Smooth muscle cell (in vitro differentiated cells): ENCODE data around the gene ERP27. TPM values are rescaled to one million over a fixed set of nuclear protein-coding genes. Genes with fewer than 3 reads are reported as not detected.

ENCODE experiments used
- DNase-seq: peaks from one replicate; lab custom pipeline; 2025; ENCODE audit not compliant: unreplicated experiment; lab: John Stamatoyannopoulos, UW
- H2AFZ ChIP-seq: fragments of 200-600 bp; sonication (generic); 2 replicates; pipeline ENCODE4 v1.6.0; 2016; ENCODE audit warnings: antibody characterized with exemption, low read depth, mild to moderate bottlenecking
- H3F3A ChIP-seq: fragments of 200-600 bp; sonication (generic); 2 replicates; pipeline ENCODE4 v1.6.0; 2017; ENCODE audit warnings: antibody characterized with exemption, low read depth
- H3K27ac ChIP-seq: fragments of 200-600 bp; sonication (generic); 2 replicates; pipeline ENCODE4 v1.5.1; 2016; ENCODE audit warnings: low read depth, mild to moderate bottlenecking
- H3K27me3 ChIP-seq: fragments of 200-600 bp; sonication (generic); 2 replicates; pipeline ENCODE4 v1.6.1; 2016; ENCODE audit warnings: low read depth, mild to moderate bottlenecking
- H3K36me3 ChIP-seq: fragments of 200-600 bp; sonication (generic); 2 replicates; pipeline ENCODE4 v1.5.1; 2016; ENCODE audit warnings: low read depth
- H3K4me1 ChIP-seq: fragments of 200-600 bp; sonication (generic); 2 replicates; pipeline ENCODE4 v1.5.1; 2016; ENCODE audit warnings: low read depth
- H3K4me2 ChIP-seq: fragments of 200-600 bp; sonication (generic); 2 replicates; pipeline ENCODE4 v1.6.0; 2016; ENCODE audit warnings: mild to moderate bottlenecking
- H3K4me3 ChIP-seq: fragments of 200-600 bp; sonication (generic); 2 replicates; pipeline ENCODE4 v1.5.1; 2016; ENCODE audit warnings: mild to moderate bottlenecking
- H3K79me2 ChIP-seq: fragments of 200-600 bp; sonication (generic); 2 replicates; pipeline ENCODE4 v1.6.0; 2016; ENCODE audit warnings: low read depth, mild to moderate bottlenecking
- H3K9ac ChIP-seq: fragments of 200-600 bp; sonication (generic); 2 replicates; pipeline ENCODE4 v1.6.0; 2016; ENCODE audit warnings: low read depth
- H3K9me3 ChIP-seq: fragments of 200-600 bp; sonication (generic); replicated peaks from 2 replicates; pipeline ENCODE4 v1.5.1; 2016; ENCODE audit warnings: low read depth
- H4K20me1 ChIP-seq: fragments of 200-600 bp; sonication (generic); 2 replicates; pipeline ENCODE4 v1.6.0; 2016; ENCODE audit warnings: low read depth
- whole genome bisulfite sequencing: methylation state at CpG from one replicate; pipeline ENCODE4 v1.1.7; 2016; ENCODE audit warnings: low lambda C conversion rate; 5-methylcytosine and 5-hydroxymethylcytosine counted together
- polyA plus RNA-seq: library from polyadenylated mRNA; unstranded; fragments of >200 nt; fragmentation: Nextera tagmentation; extraction: Ambion mirVana; gene quantifications from 2 replicates; pipeline ENCODE4 v1.2.1, GENCODE V29; 2016
- total RNA-seq: library from RNA; depleted of rRNA; stranded (reverse); fragments of >200 nt; gene quantifications from 2 replicates; pipeline ENCODE4 v1.2.3, GENCODE V29; 2014
- TF ChIP-seq, protein P1 (sequence below): fragments of 200-600 bp; sonication (generic); IDR thresholded peaks from 2 replicates; pipeline ENCODE4 v1.5.1; 2017; ENCODE audit warnings: borderline replicate concordance, mild to moderate bottlenecking, antibody characterized with exemption; ENCODE audit not compliant: insufficient read depth, poor library complexity, severe bottlenecking

ERP27 gene
- total and polyA plus RNA-seq, 2 experiments from 2014 or later, result 2.7 to 7.8 TPM

DNA sequence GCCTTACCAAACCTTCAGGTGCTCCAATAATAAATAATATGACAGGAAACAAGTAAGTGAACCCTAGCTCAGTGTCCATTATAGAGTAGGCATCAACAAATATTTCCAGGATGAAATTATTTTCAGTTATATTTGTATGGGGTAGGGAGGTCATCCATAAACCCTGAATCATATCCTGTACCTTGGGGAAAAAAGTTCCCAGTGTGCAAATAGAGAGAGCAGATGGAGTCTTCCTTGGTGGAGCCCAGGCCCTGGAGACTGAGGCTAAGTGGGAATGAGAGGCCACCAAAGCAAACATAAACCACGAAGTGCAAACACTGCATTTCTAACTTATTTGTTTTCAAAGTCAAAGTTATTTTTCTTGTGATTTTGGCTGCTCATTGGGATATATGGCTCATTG, 8.5 kb upstream of the ERP27 start:
- no peaks in the 10 kb centered on the region for H3K79me2 ChIP-seq
- H4K20me1 ChIP-seq, result no peaks in the 10 kb centered on the region
- WGBS, result 96% methylated on average over 1 of the region's 1 CpG
- H3F3A ChIP-seq, result peaks cover 20% of the 10 kb centered on the region
- no peak overlapping the region for H3K4me3 ChIP-seq
- H3K27ac ChIP-seq, result no peak overlapping the region
- H3K9me3 ChIP-seq, result no peaks in the 10 kb centered on the region
- H3K9ac ChIP-seq, result no peak overlapping the region
- no peaks in the 10 kb centered on the region for H3K27me3 ChIP-seq
- TF ChIP-seq, protein P1, sequence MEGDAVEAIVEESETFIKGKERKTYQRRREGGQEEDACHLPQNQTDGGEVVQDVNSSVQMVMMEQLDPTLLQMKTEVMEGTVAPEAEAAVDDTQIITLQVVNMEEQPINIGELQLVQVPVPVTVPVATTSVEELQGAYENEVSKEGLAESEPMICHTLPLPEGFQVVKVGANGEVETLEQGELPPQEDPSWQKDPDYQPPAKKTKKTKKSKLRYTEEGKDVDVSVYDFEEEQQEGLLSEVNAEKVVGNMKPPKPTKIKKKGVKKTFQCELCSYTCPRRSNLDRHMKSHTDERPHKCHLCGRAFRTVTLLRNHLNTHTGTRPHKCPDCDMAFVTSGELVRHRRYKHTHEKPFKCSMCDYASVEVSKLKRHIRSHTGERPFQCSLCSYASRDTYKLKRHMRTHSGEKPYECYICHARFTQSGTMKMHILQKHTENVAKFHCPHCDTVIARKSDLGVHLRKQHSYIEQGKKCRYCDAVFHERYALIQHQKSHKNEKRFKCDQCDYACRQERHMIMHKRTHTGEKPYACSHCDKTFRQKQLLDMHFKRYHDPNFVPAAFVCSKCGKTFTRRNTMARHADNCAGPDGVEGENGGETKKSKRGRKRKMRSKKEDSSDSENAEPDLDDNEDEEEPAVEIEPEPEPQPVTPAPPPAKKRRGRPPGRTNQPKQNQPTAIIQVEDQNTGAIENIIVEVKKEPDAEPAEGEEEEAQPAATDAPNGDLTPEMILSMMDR, result no peak
- peaks cover 26% of the 10 kb centered on the region for H3K4me1 ChIP-seq
- H3K36me3 ChIP-seq, result no peaks in the 10 kb centered on the region
- DNase-seq, result no peak
- H3K4me2 ChIP-seq, result no peak overlapping the region
- H2AFZ ChIP-seq, result no peak overlapping the region

DNA sequence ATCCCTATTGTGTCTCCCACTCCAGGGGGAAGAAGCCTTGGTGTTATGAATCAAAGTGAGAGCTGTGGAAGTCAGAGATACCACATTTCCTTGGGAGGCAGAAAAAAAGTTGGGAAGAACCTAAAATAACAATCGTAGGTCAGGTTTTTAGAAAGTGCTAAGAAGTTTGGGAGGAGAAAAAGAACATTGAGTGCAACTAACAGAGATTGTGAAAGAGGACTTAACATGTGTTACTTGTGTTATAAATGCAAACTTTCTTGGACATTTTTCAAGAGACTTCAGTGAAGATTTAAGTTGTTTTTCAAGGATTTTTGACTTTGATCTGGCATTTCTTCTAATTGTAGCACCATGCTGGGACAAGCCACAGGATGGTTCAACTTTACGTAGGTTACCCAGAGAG, 7.8 kb upstream of the ERP27 start:
- H3K4me1 ChIP-seq, result peaks cover 22% of the 10 kb centered on the region
- no peaks in the 10 kb centered on the region for H3K9me3 ChIP-seq
- H3K27me3 ChIP-seq, result no peaks in the 10 kb centered on the region
- H3K9ac ChIP-seq, result no peak overlapping the region
- WGBS, result 91% methylated on average over 2 of the region's 2 CpGs
- H3K36me3 ChIP-seq, result no peaks in the 10 kb centered on the region
- H3K79me2 ChIP-seq, result no peaks in the 10 kb centered on the region
- TF ChIP-seq, protein P1, result no peak
- no peak for DNase-seq
- no peak overlapping the region for H3K27ac ChIP-seq
- no peaks in the 10 kb centered on the region for H4K20me1 ChIP-seq
- no peak overlapping the region for H3K4me2 ChIP-seq
- H3K4me3 ChIP-seq, result no peak overlapping the region
- peaks cover 13% of the 10 kb centered on the region for H3F3A ChIP-seq
- H2AFZ ChIP-seq, result no peak overlapping the region

DNA sequence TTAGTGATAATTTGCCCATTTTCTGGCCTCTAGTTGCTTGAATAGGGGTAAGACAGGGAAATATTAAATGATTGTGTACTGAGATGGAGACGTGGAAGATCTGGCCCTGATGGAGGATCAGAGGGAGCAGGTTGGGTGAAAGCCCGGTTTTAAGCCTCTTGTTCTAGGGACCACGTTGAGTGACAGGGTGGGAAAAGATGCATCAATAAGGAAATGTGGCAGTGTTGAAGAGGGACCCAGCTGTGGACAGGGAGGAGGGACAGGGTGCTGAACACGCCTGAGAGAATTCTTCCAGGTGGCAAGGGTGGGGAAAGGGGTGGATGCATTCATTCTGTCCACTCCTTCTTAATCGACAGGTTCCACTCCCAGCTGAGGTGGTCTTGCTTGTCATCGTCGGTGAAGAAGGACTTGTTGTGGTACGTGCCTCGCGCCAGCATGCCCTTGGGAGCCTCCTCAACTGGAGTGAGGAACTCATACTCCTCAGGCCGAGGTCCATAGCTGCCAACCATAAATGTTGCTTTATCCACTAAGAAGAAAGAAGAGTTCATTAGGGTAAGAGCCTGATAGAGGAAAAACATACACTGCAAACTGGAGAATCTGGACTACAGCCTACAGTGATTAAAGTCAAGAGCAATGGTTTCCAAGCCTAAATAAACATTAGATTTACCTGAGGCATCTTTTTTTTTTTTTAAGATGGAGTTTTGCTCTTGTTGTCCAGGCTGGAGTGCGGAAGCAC, 4.0 kb upstream of the ERP27 start:
- H3K36me3 ChIP-seq, result no peaks in the 10 kb centered on the region
- no peaks in the 10 kb centered on the region for H4K20me1 ChIP-seq
- H3K27ac ChIP-seq, result no peak overlapping the region
- no peaks in the 10 kb centered on the region for H3K79me2 ChIP-seq
- H3K4me3 ChIP-seq, result no peak overlapping the region
- TF ChIP-seq, protein P1, result no peak
- peaks cover 5% of the 10 kb centered on the region for H3F3A ChIP-seq
- no peaks in the 10 kb centered on the region for H3K4me1 ChIP-seq
- H3K9me3 ChIP-seq, result no peaks in the 10 kb centered on the region
- H3K4me2 ChIP-seq, result no peak overlapping the region
- H2AFZ ChIP-seq, result no peak overlapping the region
- no peak overlapping the region for H3K9ac ChIP-seq
- DNase-seq, result no peak
- 85% methylated on average over 12 of the region's 12 CpGs for WGBS
- no peaks in the 10 kb centered on the region for H3K27me3 ChIP-seq

DNA sequence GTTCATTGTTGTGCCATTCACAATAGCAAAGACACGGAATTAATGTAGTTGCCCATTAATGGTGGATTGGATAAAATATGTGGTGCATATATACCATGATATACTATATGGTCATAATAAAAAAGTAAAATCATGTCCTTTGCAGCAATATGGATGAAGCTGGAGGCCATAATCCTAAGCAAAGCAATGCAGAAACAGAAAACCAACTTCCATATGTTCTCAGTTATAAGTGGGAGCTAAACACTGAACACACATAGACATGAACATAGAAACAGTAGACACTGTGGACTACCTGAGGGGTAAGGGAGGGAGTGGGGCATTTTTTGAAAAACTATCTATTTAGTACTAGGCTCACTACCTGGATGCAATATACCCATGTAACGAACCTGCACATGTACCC, 3.0 kb upstream of the ERP27 start:
- Histone ChIP-seq H3K4me2 (no peak overlapping the region), H3K9me3 (no peaks in the 10 kb centered on the region), H3K36me3 (no peaks in the 10 kb centered on the region), H3K27ac (no peak overlapping the region), H3K79me2 (no peaks in the 10 kb centered on the region), H3K27me3 (no peaks in the 10 kb centered on the region), H3K4me1 (no peaks in the 10 kb centered on the region), H4K20me1 (no peaks in the 10 kb centered on the region), H3F3A (peaks cover 12% of the 10 kb centered on the region), H2AFZ (no peak overlapping the region), H3K9ac (no peak overlapping the region), H3K4me3 (no peak overlapping the region)
- WGBS, result 97% methylated on average over 2 of the region's 2 CpGs
- TF ChIP-seq, protein P1, result no peak
- DNase-seq, result no peak
